ENCODE measurements around the gene ZNF646.

DNA sequence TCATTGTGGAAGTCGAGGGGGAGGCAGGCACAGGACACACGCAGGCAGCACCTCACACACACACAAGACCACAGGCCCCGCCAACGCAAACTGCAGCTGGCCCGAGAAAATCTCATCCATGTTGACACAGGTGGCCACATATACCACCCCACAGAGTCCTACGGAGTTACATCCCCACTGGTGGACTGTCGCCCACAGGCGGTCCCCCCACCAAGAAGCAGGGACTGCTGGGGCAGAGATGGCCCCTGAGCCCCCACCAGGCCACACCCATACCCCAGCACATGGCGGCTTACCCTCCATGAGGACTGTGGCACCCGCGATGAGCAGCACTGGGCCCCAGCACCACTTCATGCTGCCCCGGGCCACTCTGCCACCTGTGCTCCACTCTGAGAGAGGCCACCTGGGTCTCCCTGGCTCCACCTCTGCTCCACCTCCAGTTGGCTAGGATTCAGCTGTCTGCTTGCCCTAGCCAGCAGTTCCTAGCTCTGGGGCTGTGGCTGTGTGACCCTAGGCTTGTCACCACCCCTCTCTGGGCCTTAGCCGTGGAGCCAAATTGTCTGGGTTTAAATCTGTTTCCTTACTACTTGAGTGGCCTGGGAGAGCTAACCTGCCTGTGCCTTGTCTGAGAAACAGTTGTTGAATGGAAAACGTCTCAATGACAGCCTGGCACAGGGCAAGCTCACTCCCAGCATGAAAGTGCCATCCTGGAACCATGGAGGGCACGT, 14.4 kb downstream of the ZNF646 start, which contains the start of gene PRSS53:
- TF ChIP-seq, protein P1, sequence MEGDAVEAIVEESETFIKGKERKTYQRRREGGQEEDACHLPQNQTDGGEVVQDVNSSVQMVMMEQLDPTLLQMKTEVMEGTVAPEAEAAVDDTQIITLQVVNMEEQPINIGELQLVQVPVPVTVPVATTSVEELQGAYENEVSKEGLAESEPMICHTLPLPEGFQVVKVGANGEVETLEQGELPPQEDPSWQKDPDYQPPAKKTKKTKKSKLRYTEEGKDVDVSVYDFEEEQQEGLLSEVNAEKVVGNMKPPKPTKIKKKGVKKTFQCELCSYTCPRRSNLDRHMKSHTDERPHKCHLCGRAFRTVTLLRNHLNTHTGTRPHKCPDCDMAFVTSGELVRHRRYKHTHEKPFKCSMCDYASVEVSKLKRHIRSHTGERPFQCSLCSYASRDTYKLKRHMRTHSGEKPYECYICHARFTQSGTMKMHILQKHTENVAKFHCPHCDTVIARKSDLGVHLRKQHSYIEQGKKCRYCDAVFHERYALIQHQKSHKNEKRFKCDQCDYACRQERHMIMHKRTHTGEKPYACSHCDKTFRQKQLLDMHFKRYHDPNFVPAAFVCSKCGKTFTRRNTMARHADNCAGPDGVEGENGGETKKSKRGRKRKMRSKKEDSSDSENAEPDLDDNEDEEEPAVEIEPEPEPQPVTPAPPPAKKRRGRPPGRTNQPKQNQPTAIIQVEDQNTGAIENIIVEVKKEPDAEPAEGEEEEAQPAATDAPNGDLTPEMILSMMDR (IDR thresholded peaks at IDR 0.05; ENCODE audit: low read length), result no peak
- TF ChIP-seq EZH2 (optimal IDR thresholded peaks at IDR 0.05; ENCODE audit: low read depth, low read length) (no peak), EZH2phosphoT487 (IDR thresholded peaks at IDR 0.05; ENCODE audit: low read length) (no peak)

Data from MM.1S (cell line).